Glutamatergic neuron (in vitro differentiated cells): Measurements from ENCODE around the gene HRH3. TPM values are rescaled to one million over a fixed set of nuclear protein-coding genes. Genes with fewer than 3 reads are reported as not detected.

Experiments
- DNase-seq: peaks from one replicate; pipeline ENCODE4 v3.0.0; 2022
- H3K27ac Mint-ChIP-seq: one replicate; pipeline ENCODE4 v1.8.0; 2020; ENCODE audit warnings: mild to moderate bottlenecking, mixed read lengths, inconsistent platforms; ENCODE audit not compliant: unreplicated experiment
- H3K27me3 Mint-ChIP-seq: one replicate; pipeline ENCODE4 v1.8.0; 2020; ENCODE audit warnings: mild to moderate bottlenecking, moderate library complexity, mixed read lengths, inconsistent platforms; ENCODE audit not compliant: unreplicated experiment
- H3K36me3 Mint-ChIP-seq: one replicate; pipeline ENCODE4 v1.8.0; 2020; ENCODE audit warnings: mild to moderate bottlenecking, mixed read lengths, inconsistent platforms; ENCODE audit not compliant: unreplicated experiment
- H3K4me1 Mint-ChIP-seq: one replicate; pipeline ENCODE4 v1.8.0; 2020; ENCODE audit warnings: mild to moderate bottlenecking, low read depth, mixed read lengths, inconsistent platforms; ENCODE audit not compliant: unreplicated experiment
- H3K4me3 Mint-ChIP-seq: one replicate; pipeline ENCODE4 v1.8.0; 2020; ENCODE audit warnings: mild to moderate bottlenecking, mixed read lengths, inconsistent platforms; ENCODE audit not compliant: unreplicated experiment
- H3K9me3 Mint-ChIP-seq: one replicate; pipeline ENCODE4 v1.8.0; 2020; ENCODE audit warnings: mild to moderate bottlenecking, moderate library complexity, mixed read lengths, inconsistent platforms; ENCODE audit not compliant: unreplicated experiment
- total RNA-seq: library from RNA; stranded (reverse); fragmentation: NEBNext Ultra II Directional; extraction: Animal tissue kit (Norgen Biotek cat#: 25700); gene quantifications from one replicate; pipeline ENCODE4 v1.2.1, GENCODE V29; 2021; ENCODE audit not compliant: unreplicated experiment
- TF ChIP-seq, protein P1 (sequence below): fragments of 200-600 bp; sonication (generic); IDR thresholded peaks from one replicate; pipeline ENCODE4 v1.5.0; 2021; ENCODE audit not compliant: partially characterized antibody, unreplicated experiment

Gene HRH3
- total RNA-seq, 1 donor from 2014 or later, result 13.7 TPM

DNA sequence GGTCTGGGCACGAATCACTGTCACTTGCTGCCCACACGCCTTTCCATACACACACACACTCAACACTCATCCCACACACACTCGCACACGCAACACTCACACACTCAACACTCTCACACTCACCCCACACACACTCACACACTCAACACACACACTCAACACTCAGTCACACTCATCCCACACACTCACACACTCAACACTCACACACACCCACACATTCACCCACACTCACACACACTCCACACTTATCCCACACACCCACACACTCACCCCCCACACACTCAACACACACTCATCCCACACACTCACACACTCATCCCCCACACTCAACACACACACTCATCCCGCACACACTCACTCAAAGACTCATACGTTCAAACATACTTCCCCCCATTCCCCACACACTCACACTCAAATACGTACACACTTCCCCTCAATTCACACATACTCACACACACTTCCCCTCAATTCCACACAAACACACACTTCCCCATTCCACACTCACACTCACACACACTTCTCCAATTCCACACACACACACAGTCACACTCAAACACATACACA is 9.0 kb upstream of the HRH3 start:
- DNase-seq, result no peak
- no peak overlapping the region for H3K4me3 Mint-ChIP-seq
- TF ChIP-seq, protein P1, sequence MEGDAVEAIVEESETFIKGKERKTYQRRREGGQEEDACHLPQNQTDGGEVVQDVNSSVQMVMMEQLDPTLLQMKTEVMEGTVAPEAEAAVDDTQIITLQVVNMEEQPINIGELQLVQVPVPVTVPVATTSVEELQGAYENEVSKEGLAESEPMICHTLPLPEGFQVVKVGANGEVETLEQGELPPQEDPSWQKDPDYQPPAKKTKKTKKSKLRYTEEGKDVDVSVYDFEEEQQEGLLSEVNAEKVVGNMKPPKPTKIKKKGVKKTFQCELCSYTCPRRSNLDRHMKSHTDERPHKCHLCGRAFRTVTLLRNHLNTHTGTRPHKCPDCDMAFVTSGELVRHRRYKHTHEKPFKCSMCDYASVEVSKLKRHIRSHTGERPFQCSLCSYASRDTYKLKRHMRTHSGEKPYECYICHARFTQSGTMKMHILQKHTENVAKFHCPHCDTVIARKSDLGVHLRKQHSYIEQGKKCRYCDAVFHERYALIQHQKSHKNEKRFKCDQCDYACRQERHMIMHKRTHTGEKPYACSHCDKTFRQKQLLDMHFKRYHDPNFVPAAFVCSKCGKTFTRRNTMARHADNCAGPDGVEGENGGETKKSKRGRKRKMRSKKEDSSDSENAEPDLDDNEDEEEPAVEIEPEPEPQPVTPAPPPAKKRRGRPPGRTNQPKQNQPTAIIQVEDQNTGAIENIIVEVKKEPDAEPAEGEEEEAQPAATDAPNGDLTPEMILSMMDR, result no peak
- peaks cover 4% of the 10 kb centered on the region for H3K9me3 Mint-ChIP-seq
- H3K27me3 Mint-ChIP-seq, result peaks cover 10% of the 10 kb centered on the region
- no peak overlapping the region for H3K27ac Mint-ChIP-seq
- no peaks in the 10 kb centered on the region for H3K36me3 Mint-ChIP-seq
- peaks cover 1% of the 10 kb centered on the region for H3K4me1 Mint-ChIP-seq

DNA sequence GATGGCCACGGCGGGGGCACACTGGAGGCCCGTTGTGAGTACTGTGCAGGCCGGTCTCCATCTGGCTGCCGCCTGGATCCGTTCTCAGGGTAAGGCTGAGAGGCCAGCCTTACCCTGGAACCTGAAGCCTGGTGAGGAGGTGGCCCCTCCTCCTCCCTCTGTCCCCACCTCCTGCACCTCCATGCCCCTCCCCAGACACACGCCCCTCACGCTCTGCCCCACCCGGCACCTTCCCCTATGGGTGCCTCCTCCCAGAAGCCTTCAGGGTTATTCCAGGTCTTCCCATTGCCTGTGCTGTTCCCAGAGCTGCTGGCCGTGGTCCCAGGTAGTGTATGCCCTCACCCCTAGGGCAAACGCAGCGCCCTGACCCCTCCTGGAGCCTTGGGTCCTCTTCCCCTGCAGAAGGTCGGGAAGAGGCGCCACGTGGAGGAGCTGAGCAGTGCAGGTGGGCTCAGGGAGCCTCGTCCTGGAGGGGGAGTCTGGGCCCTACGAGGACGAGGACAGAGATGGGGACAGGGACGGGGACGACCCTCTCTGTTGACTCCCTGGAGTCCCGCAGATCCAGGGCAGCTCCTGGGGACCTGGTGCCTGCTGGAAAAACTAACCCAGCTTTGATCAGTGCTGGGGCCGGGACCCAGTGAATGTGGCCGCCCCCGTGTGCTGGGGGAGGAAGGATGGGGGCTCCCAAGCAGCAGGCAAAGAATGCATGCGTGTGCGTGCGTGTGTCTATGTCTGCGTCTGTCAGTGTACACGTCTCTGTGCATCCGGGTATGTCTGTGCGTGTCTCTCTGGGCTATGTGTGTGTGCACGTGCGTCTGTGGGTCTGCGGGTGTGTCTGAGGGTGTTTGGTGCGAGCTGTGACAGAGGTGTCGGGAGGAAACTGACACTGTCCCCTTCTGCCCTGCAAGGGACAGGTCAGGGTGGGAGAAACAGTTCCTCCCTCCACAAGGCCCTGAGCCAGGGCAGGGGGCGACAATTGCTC is 8.2 kb upstream of the HRH3 start:
- no peak overlapping the region for H3K4me3 Mint-ChIP-seq
- TF ChIP-seq, protein P1, result no peak
- H3K4me1 Mint-ChIP-seq, result peaks cover 1% of the 10 kb centered on the region
- H3K9me3 Mint-ChIP-seq, result peaks cover 4% of the 10 kb centered on the region
- no peaks in the 10 kb centered on the region for H3K36me3 Mint-ChIP-seq
- no peak overlapping the region for H3K27ac Mint-ChIP-seq
- peaks cover 7% of the 10 kb centered on the region for H3K27me3 Mint-ChIP-seq
- DNase-seq, result no peak

DNA sequence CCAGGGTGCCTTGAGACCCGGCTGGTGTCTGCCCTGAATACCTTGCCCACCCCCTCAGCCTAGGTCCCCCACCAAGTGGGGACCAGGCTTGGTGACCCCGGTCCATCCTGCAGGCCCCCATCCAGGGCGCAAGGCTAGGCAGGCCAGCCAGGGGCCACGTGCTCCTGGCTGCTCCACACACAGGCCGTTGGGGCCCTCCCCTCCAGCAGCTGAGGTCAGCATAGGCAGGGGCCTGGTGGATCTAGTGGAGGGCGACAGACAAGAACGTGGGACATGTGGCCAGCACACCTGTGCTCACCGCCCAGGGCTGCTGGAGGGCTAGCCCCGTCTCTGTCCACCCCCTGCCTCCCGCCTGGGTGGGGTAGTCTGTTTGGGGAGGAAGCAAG is 7.5 kb upstream of the HRH3 start:
- peak; percentile 26 for DNase-seq
- no peak overlapping the region for H3K4me3 Mint-ChIP-seq
- H3K9me3 Mint-ChIP-seq, result peaks cover 4% of the 10 kb centered on the region
- peaks cover 1% of the 10 kb centered on the region for H3K4me1 Mint-ChIP-seq
- TF ChIP-seq, protein P1, result no peak
- peaks cover 7% of the 10 kb centered on the region for H3K27me3 Mint-ChIP-seq
- H3K36me3 Mint-ChIP-seq, result no peaks in the 10 kb centered on the region
- no peak overlapping the region for H3K27ac Mint-ChIP-seq

DNA sequence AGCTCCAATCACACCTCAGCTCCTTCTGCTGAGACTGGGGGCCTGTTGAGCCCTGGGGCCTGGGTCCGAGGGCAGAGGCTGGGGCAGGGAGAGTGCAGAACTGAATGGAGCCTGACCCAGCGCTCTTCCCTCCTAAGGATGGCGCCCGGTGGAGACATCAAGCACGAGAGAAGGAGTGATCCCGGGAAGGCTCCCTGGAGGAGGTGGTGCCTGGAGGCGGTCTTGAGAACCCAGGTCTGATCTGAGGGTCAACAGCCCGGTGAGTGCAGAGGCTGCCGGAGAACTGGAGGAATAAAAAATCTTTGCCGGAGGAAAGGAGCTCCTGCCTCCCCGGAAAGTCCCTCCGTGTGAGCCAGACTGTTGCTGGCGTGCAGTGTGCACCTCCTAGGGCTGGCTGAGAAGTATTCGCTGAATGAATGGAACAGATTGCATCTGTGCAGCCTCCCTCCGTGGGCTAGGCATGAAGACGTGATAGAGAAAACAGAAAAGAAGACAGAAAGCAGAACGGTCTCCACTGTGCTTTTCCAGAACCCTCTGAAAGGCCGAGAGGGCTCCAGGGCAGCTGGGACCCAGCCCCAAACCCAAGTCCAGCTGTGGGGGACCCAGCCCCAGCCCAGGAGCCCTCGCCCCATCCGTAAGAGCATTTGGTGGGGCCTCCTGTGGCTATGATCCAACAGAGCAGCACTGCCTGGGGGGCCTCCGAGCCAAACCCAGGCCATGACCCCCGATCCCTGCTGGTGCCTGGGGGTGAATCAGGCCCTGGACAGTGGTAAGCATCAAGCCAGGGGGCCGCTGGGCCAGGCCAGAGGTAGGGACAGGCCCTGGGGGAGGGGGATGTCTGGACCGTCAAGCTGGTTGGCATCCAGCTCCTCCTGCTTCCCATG is 6.9 kb upstream of the HRH3 start:
- peak overlapping the region; percentile 72 for H3K27ac Mint-ChIP-seq
- TF ChIP-seq, protein P1, result no peak
- peaks cover 7% of the 10 kb centered on the region for H3K27me3 Mint-ChIP-seq
- H3K4me1 Mint-ChIP-seq, result peaks cover 1% of the 10 kb centered on the region
- H3K36me3 Mint-ChIP-seq, result no peaks in the 10 kb centered on the region
- peaks cover 4% of the 10 kb centered on the region for H3K9me3 Mint-ChIP-seq
- DNase-seq, result no peak
- H3K4me3 Mint-ChIP-seq, result no peak overlapping the region
